HepG2 (cell line): ENCODE results near the gene RARA. TPM values are rescaled to one million over a fixed set of nuclear protein-coding genes. Genes with fewer than 3 reads are reported as not detected.

ENCODE experiments used
- FOXJ3 ChIP-seq: sonication (generic); formaldehyde crosslinking; IDR thresholded peaks from 2 replicates; pipeline ENCODE4 v1.4.0; 2020; ENCODE audit warnings: missing genetic modification reagents, mild to moderate bottlenecking, borderline replicate concordance
- FOXP1 ChIP-seq, 2 experiments: fragments of 450-650 bp in 1 of 2; IDR thresholded peaks; 2 replicates each; pipeline ENCODE4 v1.6.1; 2017 to 2018; ENCODE audit warnings: antibody characterized with exemption in 1 of 2
- IKZF4 ChIP-seq: sonication (generic); formaldehyde crosslinking; IDR thresholded peaks from 2 replicates; pipeline ENCODE4 v1.5.1; 2020; ENCODE audit warnings: borderline replicate concordance, mild to moderate bottlenecking, low read depth, missing genetic modification reagents; ENCODE audit errors: not compliant biosample characterization
- IRF2 ChIP-seq: IDR thresholded peaks from 2 replicates; pipeline ENCODE4 v1.6.1; 2018; ENCODE audit warnings: missing genetic modification reagents, missing compliant biosample characterization
- PAF1 ChIP-seq: IDR thresholded peaks from 2 replicates; pipeline ENCODE4 v1.6.1; 2016; ENCODE audit warnings: missing genetic modification reagents, missing compliant biosample characterization
- SRF ChIP-seq: IDR thresholded peaks from 2 replicates; pipeline ENCODE4 v1.6.1; 2011; ENCODE audit warnings: mild to moderate bottlenecking, low read depth, low read length, moderate library complexity
- ZKSCAN8 ChIP-seq: IDR thresholded peaks from 2 replicates; pipeline ENCODE4 v1.6.1; 2016; ENCODE audit warnings: borderline replicate concordance, missing genetic modification reagents, missing compliant biosample characterization
- ZNF441 ChIP-seq: sonication (generic); formaldehyde crosslinking; IDR thresholded peaks from 2 replicates; pipeline ENCODE4 v1.7.0; 2021; ENCODE audit warnings: missing genetic modification reagents, borderline replicate concordance
- ZNF570 ChIP-seq: sonication (generic); formaldehyde crosslinking; IDR thresholded peaks from 2 replicates; pipeline ENCODE4 v1.4.0; 2020; ENCODE audit warnings: mild to moderate bottlenecking, missing genetic modification reagents, borderline replicate concordance
- polyA plus RNA-seq, 8 experiments: library from polyadenylated mRNA; depleted of rRNA in 3 of 8; stranded (reverse) in 7 of 8; unstranded in 1 of 8; fragments of >200 nt; fragmentation: Illumina TruSeq in 4 of 8; extraction: Trizol in 4 of 8; gene quantifications; 2 replicates each; pipeline versions ENCODE4 v1.2.1 to v1.2.3, GENCODE V29; 2011 to 2016; ENCODE audit warnings: low read depth in 4 of 8, missing spikeins in 1 of 8, mixed read lengths in 1 of 8; ENCODE audit not compliant: insufficient read depth in 1 of 8
- total RNA-seq, 5 experiments: library from RNA; depleted of rRNA; stranded (reverse); fragments of >200 nt; fragmentation: Illumina TruSeq; extraction: Trizol; gene quantifications; 2 replicates each; pipeline ENCODE4 v1.2.3, GENCODE V29; 2016; ENCODE audit warnings: low read depth in 1 of 5
- TF ChIP-seq, protein P1 (sequence below): sonication (generic); IDR thresholded peaks from 2 replicates; pipeline ENCODE4 v1.6.1; 2016; ENCODE audit warnings: low read depth, borderline replicate concordance
- TF ChIP-seq, protein P2 (sequence below): sonication (generic); formaldehyde crosslinking; IDR thresholded peaks from 2 replicates; pipeline ENCODE4 v1.5.0; 2020; ENCODE audit warnings: missing genetic modification reagents
- TF ChIP-seq, protein P3 (sequence below), 2 experiments: sonication (generic) in 1 of 2; formaldehyde crosslinking in 1 of 2; IDR thresholded peaks; 2 replicates each; pipeline versions ENCODE4 v1.6.1 to v1.9.0; 2014 to 2022; ENCODE audit warnings: antibody characterized with exemption in 1 of 2, borderline replicate concordance in 1 of 2, inconsistent platforms in 1 of 2, low read depth in 1 of 2, missing genetic modification reagents in 1 of 2

Gene RARA
- total and polyA plus RNA-seq, 2 of the 13 experiments (the other 11 are each of a cell fraction or from before 2014, with no cell fraction given): 6.4 to 8.6 TPM

DNA sequence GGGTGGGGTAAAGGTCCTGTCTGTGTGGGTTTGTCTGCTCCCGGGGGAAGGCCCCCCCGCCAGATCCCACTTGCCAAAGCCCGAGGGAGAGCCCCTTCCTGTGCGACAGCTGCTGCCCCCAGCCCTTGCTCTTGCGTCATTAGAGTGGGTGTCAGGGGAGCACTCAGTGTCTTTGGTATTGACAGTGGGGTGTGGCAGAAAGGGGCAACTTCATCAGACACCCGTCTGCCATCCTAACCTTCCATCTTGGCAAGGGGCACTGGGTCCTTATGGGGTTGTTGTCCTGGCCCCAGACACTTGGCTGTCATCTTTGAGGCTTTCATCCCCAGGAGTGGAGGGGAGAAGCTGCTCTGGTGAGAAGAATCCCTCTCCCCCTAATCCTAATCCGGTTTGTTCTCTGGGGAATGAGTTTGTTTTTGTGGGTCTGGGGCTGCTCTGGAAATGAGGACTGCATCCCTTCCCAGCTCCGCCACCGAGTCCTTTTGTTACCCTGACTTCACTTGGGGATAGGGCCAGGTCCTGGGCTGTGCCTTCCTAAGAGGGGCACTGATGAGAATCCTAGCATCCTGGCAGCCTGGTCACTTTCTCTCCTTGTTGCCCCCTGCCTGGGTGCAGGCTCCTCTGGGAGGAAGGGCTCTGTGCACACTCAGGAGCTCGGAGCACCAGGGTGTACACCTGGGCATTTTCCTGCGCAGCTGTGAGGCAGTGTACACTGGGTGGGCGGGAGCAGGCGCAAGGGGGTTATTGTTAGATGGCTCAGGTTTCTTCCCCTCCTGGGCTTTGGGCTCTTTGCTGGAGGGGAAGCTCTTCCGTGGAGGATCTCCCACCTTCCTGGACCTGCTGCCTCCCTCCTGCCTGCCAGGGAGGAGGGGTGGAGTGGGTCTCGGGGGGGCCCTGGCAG lies 34.5 kb downstream of the RARA start (continued):
- TF ChIP-seq, protein P1, sequence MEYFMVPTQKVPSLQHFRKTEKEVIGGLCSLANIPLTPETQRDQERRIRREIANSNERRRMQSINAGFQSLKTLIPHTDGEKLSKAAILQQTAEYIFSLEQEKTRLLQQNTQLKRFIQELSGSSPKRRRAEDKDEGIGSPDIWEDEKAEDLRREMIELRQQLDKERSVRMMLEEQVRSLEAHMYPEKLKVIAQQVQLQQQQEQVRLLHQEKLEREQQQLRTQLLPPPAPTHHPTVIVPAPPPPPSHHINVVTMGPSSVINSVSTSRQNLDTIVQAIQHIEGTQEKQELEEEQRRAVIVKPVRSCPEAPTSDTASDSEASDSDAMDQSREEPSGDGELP: 0 out of 2 replicates have a peak, but pooled peaks have one; percentile 27
- TF ChIP-seq IRF2 (CRISPR knock-in tag) (no peak), SRF (no peak), IKZF4 (CRISPR knock-in tag) (no peak), FOXP1 (IDR thresholded peaks at IDR 0.05) (no peak), FOXP1 (CRISPR knock-in tag; IDR thresholded peaks at IDR 0.05) (no peak), PAF1 (CRISPR knock-in tag) (no peak), ZKSCAN8 (CRISPR knock-in tag) (no peak), FOXJ3 (CRISPR knock-in tag) (no peak), ZNF570 (no peak), ZNF441 (CRISPR knock-in tag) (no peak)
- TF ChIP-seq, protein P2, sequence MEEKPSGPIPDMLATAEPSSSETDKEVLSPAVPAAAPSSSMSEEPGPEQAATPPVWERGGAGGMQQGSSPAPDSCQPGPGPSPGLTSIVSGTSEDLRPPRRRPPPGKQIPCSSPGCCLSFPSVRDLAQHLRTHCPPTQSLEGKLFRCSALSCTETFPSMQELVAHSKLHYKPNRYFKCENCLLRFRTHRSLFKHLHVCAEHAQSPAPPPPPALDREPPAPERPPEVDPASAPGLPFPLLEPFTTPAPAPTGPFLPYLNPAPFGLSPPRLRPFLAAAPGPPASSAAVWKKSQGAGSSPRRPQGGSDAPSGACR: no peak
- TF ChIP-seq, protein P3, sequence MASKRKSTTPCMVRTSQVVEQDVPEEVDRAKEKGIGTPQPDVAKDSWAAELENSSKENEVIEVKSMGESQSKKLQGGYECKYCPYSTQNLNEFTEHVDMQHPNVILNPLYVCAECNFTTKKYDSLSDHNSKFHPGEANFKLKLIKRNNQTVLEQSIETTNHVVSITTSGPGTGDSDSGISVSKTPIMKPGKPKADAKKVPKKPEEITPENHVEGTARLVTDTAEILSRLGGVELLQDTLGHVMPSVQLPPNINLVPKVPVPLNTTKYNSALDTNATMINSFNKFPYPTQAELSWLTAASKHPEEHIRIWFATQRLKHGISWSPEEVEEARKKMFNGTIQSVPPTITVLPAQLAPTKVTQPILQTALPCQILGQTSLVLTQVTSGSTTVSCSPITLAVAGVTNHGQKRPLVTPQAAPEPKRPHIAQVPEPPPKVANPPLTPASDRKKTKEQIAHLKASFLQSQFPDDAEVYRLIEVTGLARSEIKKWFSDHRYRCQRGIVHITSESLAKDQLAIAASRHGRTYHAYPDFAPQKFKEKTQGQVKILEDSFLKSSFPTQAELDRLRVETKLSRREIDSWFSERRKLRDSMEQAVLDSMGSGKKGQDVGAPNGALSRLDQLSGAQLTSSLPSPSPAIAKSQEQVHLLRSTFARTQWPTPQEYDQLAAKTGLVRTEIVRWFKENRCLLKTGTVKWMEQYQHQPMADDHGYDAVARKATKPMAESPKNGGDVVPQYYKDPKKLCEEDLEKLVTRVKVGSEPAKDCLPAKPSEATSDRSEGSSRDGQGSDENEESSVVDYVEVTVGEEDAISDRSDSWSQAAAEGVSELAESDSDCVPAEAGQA (IDR thresholded peaks at IDR 0.05; ENCODE audit: low read depth): 0 out of 2 replicates have a peak, but pooled peaks have one; percentile 18
- TF ChIP-seq, protein P3 (CRISPR knock-in tag; IDR thresholded peaks at IDR 0.05; ENCODE audit: borderline replicate concordance): no peak
